ENCODE data around the gene SLC30A5.

The SLC30A5 gene

GRCh38 chr5:69074664-69075521 lies 18.9 kb upstream of the SLC30A5 start:
- Histone ChIP-seq H2BK15ac (ENCODE audit: low read depth, poor library complexity, severe bottlenecking) (no peak overlapping the region), H2BK5ac (ENCODE audit: low read depth, low read length, poor library complexity, severe bottlenecking) (no peak overlapping the region), H3K9ac (ENCODE audit: low read length) (no peak overlapping the region), H3K23ac (ENCODE audit: low read length in 2 of 2) (no peak overlapping the region), H4K8ac (ENCODE audit: low read length) (no peak overlapping the region), H4K91ac (ENCODE audit: low read length) (no peak overlapping the region), H3K27ac (ENCODE audit: low read length, poor library complexity, severe bottlenecking) (no peak overlapping the region), H3K36me3 (ENCODE audit: control insufficient read depth in 1 of 2, insufficient read depth in 2 of 2, low read depth in 1 of 2, low read length in 2 of 2) (no peaks in the 10 kb centered on the region), H3K4me1 (ENCODE audit: control insufficient read depth, insufficient read depth, low read depth, low read length) (no peaks in the 10 kb centered on the region), H2AFZ (ENCODE audit: low read depth, low read length) (no peak overlapping the region), H3K4me3 (ENCODE audit: insufficient read depth in 1 of 2, low read depth in 1 of 2, low read length in 2 of 2) (no peak overlapping the region), H2BK12ac (ENCODE audit: low read length in 2 of 2) (no peak overlapping the region), H3K14ac (ENCODE audit: low read length in 2 of 2) (no peak overlapping the region), H3K18ac (ENCODE audit: low read depth in 1 of 2, low read length in 2 of 2) (no peak overlapping the region), H3K4ac (ENCODE audit: low read depth in 1 of 2, low read length in 2 of 2) (no peak overlapping the region), H2BK120ac (ENCODE audit: low read depth, low read length) (no peak overlapping the region), H2AK5ac (ENCODE audit: low read length, severe bottlenecking) (no peak overlapping the region), H3K4me2 (ENCODE audit: low read length, poor library complexity, severe bottlenecking) (no peak overlapping the region), H3K79me1 (replicated peaks; ENCODE audit: low read length, poor library complexity, severe bottlenecking) (no peaks in the 10 kb centered on the region), H3K9me3 (ENCODE audit: control insufficient read depth, low read length) (no peaks in the 10 kb centered on the region), H3K27me3 (ENCODE audit: control insufficient read depth in 1 of 2, insufficient read depth in 1 of 2, low read length in 2 of 2) (no peaks in the 10 kb centered on the region)
- 89% methylated on average over 31 of the region's 32 CpGs for WGBS
- DNase-seq, result no peak

GRCh38 chr5:69075522-69076179 lies 18.2 kb upstream of the SLC30A5 start:
- no peak overlapping the region for H3K27ac ChIP-seq (ENCODE audit: low read length, poor library complexity, severe bottlenecking)
- no peak overlapping the region for H4K8ac ChIP-seq (ENCODE audit: low read length)
- H2BK15ac ChIP-seq (ENCODE audit: low read depth, poor library complexity, severe bottlenecking), result no peak overlapping the region
- no peak overlapping the region for H2AK5ac ChIP-seq (ENCODE audit: low read length, severe bottlenecking)
- H3K27me3 ChIP-seq (ENCODE audit: control insufficient read depth in 1 of 2, insufficient read depth in 1 of 2, low read length in 2 of 2), result no peaks in the 10 kb centered on the region
- no peak overlapping the region for H3K14ac ChIP-seq (ENCODE audit: low read length in 2 of 2)
- 86% methylated on average over 12 of the region's 14 CpGs for WGBS
- H3K4me3 ChIP-seq (ENCODE audit: insufficient read depth in 1 of 2, low read depth in 1 of 2, low read length in 2 of 2), result no peak overlapping the region
- H4K91ac ChIP-seq (ENCODE audit: low read length), result no peak overlapping the region
- no peak overlapping the region for H2AFZ ChIP-seq (ENCODE audit: low read depth, low read length)
- H2BK5ac ChIP-seq (ENCODE audit: low read depth, low read length, poor library complexity, severe bottlenecking), result no peak overlapping the region
- H3K9ac ChIP-seq (ENCODE audit: low read length), result no peak overlapping the region
- no peaks in the 10 kb centered on the region for H3K9me3 ChIP-seq (ENCODE audit: control insufficient read depth, low read length)
- H2BK12ac ChIP-seq (ENCODE audit: low read length in 2 of 2), result no peak overlapping the region
- no peak for DNase-seq
- H3K4me2 ChIP-seq (ENCODE audit: low read length, poor library complexity, severe bottlenecking), result no peak overlapping the region
- H2BK120ac ChIP-seq (ENCODE audit: low read depth, low read length), result no peak overlapping the region
- no peaks in the 10 kb centered on the region for H3K36me3 ChIP-seq (ENCODE audit: control insufficient read depth in 1 of 2, insufficient read depth in 2 of 2, low read depth in 1 of 2, low read length in 2 of 2)
- no peaks in the 10 kb centered on the region for H3K79me1 ChIP-seq (replicated peaks; ENCODE audit: low read length, poor library complexity, severe bottlenecking)
- H3K4me1 ChIP-seq (ENCODE audit: control insufficient read depth, insufficient read depth, low read depth, low read length), result no peaks in the 10 kb centered on the region
- H3K23ac ChIP-seq (ENCODE audit: low read length in 2 of 2), result no peak overlapping the region
- H3K4ac ChIP-seq (ENCODE audit: low read depth in 1 of 2, low read length in 2 of 2), result no peak overlapping the region
- H3K18ac ChIP-seq (ENCODE audit: low read depth in 1 of 2, low read length in 2 of 2), result no peak overlapping the region

- Histone ChIP-seq H4K8ac (ENCODE audit: low read length) (no peak overlapping the region), H2BK5ac (ENCODE audit: low read depth, low read length, poor library complexity, severe bottlenecking) (no peak overlapping the region), H3K23ac (ENCODE audit: low read length in 2 of 2) (no peak overlapping the region), H4K91ac (ENCODE audit: low read length) (no peak overlapping the region), H3K9me3 (ENCODE audit: control insufficient read depth, low read length) (no peaks in the 10 kb centered on the region), H3K27me3 (ENCODE audit: control insufficient read depth in 1 of 2, insufficient read depth in 1 of 2, low read length in 2 of 2) (no peaks in the 10 kb centered on the region), H3K27ac (ENCODE audit: low read length, poor library complexity, severe bottlenecking) (no peak overlapping the region), H2AFZ (ENCODE audit: low read depth, low read length) (no peak overlapping the region), H3K4me2 (ENCODE audit: low read length, poor library complexity, severe bottlenecking) (no peak overlapping the region), H3K79me1 (replicated peaks; ENCODE audit: low read length, poor library complexity, severe bottlenecking) (no peaks in the 10 kb centered on the region), H2BK120ac (ENCODE audit: low read depth, low read length) (no peak overlapping the region), H3K4ac (ENCODE audit: low read depth in 1 of 2, low read length in 2 of 2) (no peak overlapping the region), H3K4me3 (ENCODE audit: insufficient read depth in 1 of 2, low read depth in 1 of 2, low read length in 2 of 2) (no peak overlapping the region), H2AK5ac (ENCODE audit: low read length, severe bottlenecking) (no peak overlapping the region), H2BK12ac (ENCODE audit: low read length in 2 of 2) (no peak overlapping the region), H2BK15ac (ENCODE audit: low read depth, poor library complexity, severe bottlenecking) (no peak overlapping the region), H3K36me3 (ENCODE audit: control insufficient read depth in 1 of 2, insufficient read depth in 2 of 2, low read depth in 1 of 2, low read length in 2 of 2) (no peaks in the 10 kb centered on the region), H3K14ac (ENCODE audit: low read length in 2 of 2) (no peak overlapping the region), H3K18ac (ENCODE audit: low read depth in 1 of 2, low read length in 2 of 2) (no peak overlapping the region), H3K4me1 (ENCODE audit: control insufficient read depth, insufficient read depth, low read depth, low read length) (no peaks in the 10 kb centered on the region), H3K9ac (ENCODE audit: low read length) (no peak overlapping the region)
- WGBS, result 91% methylated on average over 2 of the region's 2 CpGs
- no peak for DNase-seq
These were observed 14.8 kb upstream of the SLC30A5 start for GRCh38 chr5:69078921-69079540.

DNA sequence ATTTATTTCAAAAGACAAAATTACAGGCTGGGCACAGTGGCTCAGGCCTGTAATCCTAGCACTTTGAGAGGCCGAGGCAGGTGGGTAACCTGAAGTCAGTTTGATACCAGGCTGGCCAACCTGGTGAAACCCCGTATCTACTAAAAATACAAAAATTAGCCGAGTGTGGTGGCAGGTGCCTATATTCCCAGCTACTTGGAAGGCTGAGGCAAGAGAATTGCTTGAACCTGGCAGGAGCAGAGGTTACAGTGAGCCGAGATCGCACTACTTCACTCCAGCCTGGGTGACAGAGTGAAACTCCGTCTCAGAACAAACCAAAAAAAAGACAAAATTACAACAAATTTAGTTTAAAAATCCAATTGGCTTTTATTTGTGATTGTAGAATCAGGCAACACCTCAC lies 14.3 kb upstream of the SLC30A5 start:
- Histone ChIP-seq H3K18ac (ENCODE audit: low read depth in 1 of 2, low read length in 2 of 2) (no peak overlapping the region), H2BK120ac (ENCODE audit: low read depth, low read length) (no peak overlapping the region), H3K23ac (ENCODE audit: low read length in 2 of 2) (no peak overlapping the region), H2AFZ (ENCODE audit: low read depth, low read length) (no peak overlapping the region), H2AK5ac (ENCODE audit: low read length, severe bottlenecking) (no peak overlapping the region), H2BK5ac (ENCODE audit: low read depth, low read length, poor library complexity, severe bottlenecking) (no peak overlapping the region), H3K79me1 (replicated peaks; ENCODE audit: low read length, poor library complexity, severe bottlenecking) (no peaks in the 10 kb centered on the region), H3K4ac (ENCODE audit: low read depth in 1 of 2, low read length in 2 of 2) (no peak overlapping the region), H3K14ac (ENCODE audit: low read length in 2 of 2) (no peak overlapping the region), H3K4me2 (ENCODE audit: low read length, poor library complexity, severe bottlenecking) (no peak overlapping the region), H3K27ac (ENCODE audit: low read length, poor library complexity, severe bottlenecking) (no peak overlapping the region), H3K9me3 (ENCODE audit: control insufficient read depth, low read length) (no peaks in the 10 kb centered on the region), H4K8ac (ENCODE audit: low read length) (no peak overlapping the region), H3K27me3 (ENCODE audit: control insufficient read depth in 1 of 2, insufficient read depth in 1 of 2, low read length in 2 of 2) (no peaks in the 10 kb centered on the region), H3K36me3 (ENCODE audit: control insufficient read depth in 1 of 2, insufficient read depth in 2 of 2, low read depth in 1 of 2, low read length in 2 of 2) (no peaks in the 10 kb centered on the region), H4K91ac (ENCODE audit: low read length) (no peak overlapping the region), H2BK15ac (ENCODE audit: low read depth, poor library complexity, severe bottlenecking) (no peak overlapping the region), H3K9ac (ENCODE audit: low read length) (no peak overlapping the region), H3K4me3 (ENCODE audit: insufficient read depth in 1 of 2, low read depth in 1 of 2, low read length in 2 of 2) (no peak overlapping the region), H2BK12ac (ENCODE audit: low read length in 2 of 2) (no peak overlapping the region), H3K4me1 (ENCODE audit: control insufficient read depth, insufficient read depth, low read depth, low read length) (no peaks in the 10 kb centered on the region)
- no peak for DNase-seq
- 95% methylated on average over 3 of the region's 6 CpGs for WGBS
